ENCODE measurements around the gene SPATA16. TPM values are rescaled to one million over a fixed set of nuclear protein-coding genes. Genes with fewer than 3 reads are reported as not detected.

Gene SPATA16
- total RNA-seq, 2 donors from 2014 or later, result not detected

DNA sequence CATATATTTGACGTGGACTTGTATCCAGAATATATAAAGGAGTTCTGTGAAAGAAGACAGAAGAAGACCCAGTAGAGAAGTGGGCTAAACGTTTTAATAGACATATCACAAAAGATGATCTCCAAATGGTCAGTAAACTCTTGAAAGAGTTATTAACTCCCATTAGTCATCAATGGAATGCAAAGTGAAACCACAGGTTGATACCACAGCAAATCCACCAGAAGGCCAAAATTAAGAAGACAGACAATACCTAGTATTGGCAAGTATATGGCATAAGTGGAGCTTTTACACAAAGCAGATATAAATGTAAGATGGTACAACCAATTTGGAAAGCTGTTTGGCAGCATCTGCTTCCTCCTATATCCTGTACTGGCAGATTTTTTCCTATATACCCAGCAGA, 6.0 kb downstream of the SPATA16 start:
- H3K27ac Mint-ChIP-seq, result no peak overlapping the region
- no peaks in the 10 kb centered on the region for H3K9me3 Mint-ChIP-seq
- no peaks in the 10 kb centered on the region for H3K4me1 Mint-ChIP-seq
- no peaks in the 10 kb centered on the region for H3K36me3 Mint-ChIP-seq (ENCODE audit: low read depth)
- H3K27me3 Mint-ChIP-seq (ENCODE audit: insufficient read depth), result no peaks in the 10 kb centered on the region
- no peak for DNase-seq
- Histone ChIP-seq H3K36me3 (ENCODE audit: control insufficient read depth, insufficient read depth, low read length) (no peaks in the 10 kb centered on the region), H3K4me3 (ENCODE audit: low read length) (no peak overlapping the region), H3K9ac (ENCODE audit: extremely low read depth, low read length, poor library complexity, severe bottlenecking) (no peak overlapping the region), H3K9me3 (ENCODE audit: control insufficient read depth, low read length) (no peaks in the 10 kb centered on the region), H3K4me1 (ENCODE audit: control insufficient read depth, insufficient read depth, low read length) (no peaks in the 10 kb centered on the region), H3K27ac (ENCODE audit: low read depth, low read length) (no peak overlapping the region), H3K27me3 (ENCODE audit: control insufficient read depth, insufficient read depth, low read length, poor library complexity, severe bottlenecking) (no peaks in the 10 kb centered on the region)
- TF ChIP-seq CTCF (conservative IDR thresholded peaks at IDR 0.05), result no peak
- 0 to 43% methylated on average over 1 to 2 of the region's 2 CpGs for WGBS, 2 experiments (ENCODE audit: insufficient coverage in 1 of 2, insufficient read length in 1 of 2)
- H3K4me3 Mint-ChIP-seq, result no peak overlapping the region

DNA sequence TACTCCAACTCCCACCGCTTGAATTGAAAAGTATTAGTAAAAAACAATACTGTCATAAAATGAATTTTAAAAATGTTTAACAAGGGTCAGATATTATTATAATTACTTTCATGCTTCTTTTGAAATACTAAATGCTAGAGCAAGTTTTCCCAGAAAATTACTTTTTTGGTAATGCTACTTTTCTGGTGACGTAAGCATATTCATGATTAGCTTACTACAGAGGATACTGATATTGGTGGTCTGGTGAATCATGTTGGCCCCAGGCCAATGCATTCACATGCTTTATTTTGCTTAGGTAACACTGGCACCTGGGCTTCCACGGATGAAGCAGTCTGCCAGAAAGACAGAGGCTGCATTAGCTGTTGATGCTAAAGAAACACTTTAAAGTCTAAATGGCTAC, 12.4 kb downstream of the SPATA16 start:
- H3K4me1 Mint-ChIP-seq, result peaks cover 3% of the 10 kb centered on the region
- H3K9me3 Mint-ChIP-seq, result no peaks in the 10 kb centered on the region
- no peaks in the 10 kb centered on the region for H3K36me3 ChIP-seq (ENCODE audit: control insufficient read depth, insufficient read depth, low read length)
- no peaks in the 10 kb centered on the region for H3K36me3 Mint-ChIP-seq (ENCODE audit: low read depth)
- no peak overlapping the region for H3K4me3 ChIP-seq (ENCODE audit: low read length)
- no peak overlapping the region for H3K27ac ChIP-seq (ENCODE audit: low read depth, low read length)
- no peak for DNase-seq
- no peak overlapping the region for H3K9ac ChIP-seq (ENCODE audit: extremely low read depth, low read length, poor library complexity, severe bottlenecking)
- no peak overlapping the region for H3K27ac Mint-ChIP-seq
- H3K27me3 Mint-ChIP-seq (ENCODE audit: insufficient read depth), result no peaks in the 10 kb centered on the region
- H3K4me3 Mint-ChIP-seq, result no peak overlapping the region
- WGBS, 2 experiments (ENCODE audit: insufficient coverage in 1 of 2, insufficient read length in 1 of 2), result 83 to 92% methylated on average over 2 of the region's 3 CpGs
- H3K4me1 ChIP-seq (ENCODE audit: control insufficient read depth, insufficient read depth, low read length), result no peaks in the 10 kb centered on the region
- H3K27me3 ChIP-seq (ENCODE audit: control insufficient read depth, insufficient read depth, low read length, poor library complexity, severe bottlenecking), result no peaks in the 10 kb centered on the region
- no peaks in the 10 kb centered on the region for H3K9me3 ChIP-seq (ENCODE audit: control insufficient read depth, low read length)
- no peak for TF ChIP-seq CTCF (conservative IDR thresholded peaks at IDR 0.05)

- H3K9ac ChIP-seq (ENCODE audit: extremely low read depth, low read length, poor library complexity, severe bottlenecking), result no peak overlapping the region
- 84% methylated on average over 2 of the region's 2 CpGs; no CpG with 5 or more reads in 1 of the 2 experiments for WGBS, 2 experiments (ENCODE audit: insufficient coverage in 1 of 2, insufficient read length in 1 of 2)
- Mint-ChIP-seq H3K27ac (no peak overlapping the region), H3K9me3 (no peaks in the 10 kb centered on the region), H3K36me3 (ENCODE audit: low read depth) (no peaks in the 10 kb centered on the region), H3K27me3 (ENCODE audit: insufficient read depth) (no peaks in the 10 kb centered on the region), H3K4me1 (peaks cover 3% of the 10 kb centered on the region), H3K4me3 (no peak overlapping the region)
- no peak for DNase-seq
- no peaks in the 10 kb centered on the region for H3K4me1 ChIP-seq (ENCODE audit: control insufficient read depth, insufficient read depth, low read length)
- TF ChIP-seq CTCF (conservative IDR thresholded peaks at IDR 0.05), result no peak
- H3K9me3 ChIP-seq (ENCODE audit: control insufficient read depth, low read length), result no peaks in the 10 kb centered on the region
- no peak overlapping the region for H3K4me3 ChIP-seq (ENCODE audit: low read length)
- no peak overlapping the region for H3K27ac ChIP-seq (ENCODE audit: low read depth, low read length)
- H3K36me3 ChIP-seq (ENCODE audit: control insufficient read depth, insufficient read depth, low read length), result no peaks in the 10 kb centered on the region
- H3K27me3 ChIP-seq (ENCODE audit: control insufficient read depth, insufficient read depth, low read length, poor library complexity, severe bottlenecking), result no peaks in the 10 kb centered on the region
Measured at GRCh38 chr3:173111321-173111720, 29.7 kb downstream of the SPATA16 start.

All from endodermal cell (in vitro differentiated cells).